ENCODE measurements around the gene DTX4. TPM values are rescaled to one million over a fixed set of nuclear protein-coding genes. Genes with fewer than 3 reads are reported as not detected.

The DTX4 gene
- total and polyA plus RNA-seq, 2 of the 4 experiments (the other 2 are of a cell fraction), result 2.7 to 3.0 TPM

DNA sequence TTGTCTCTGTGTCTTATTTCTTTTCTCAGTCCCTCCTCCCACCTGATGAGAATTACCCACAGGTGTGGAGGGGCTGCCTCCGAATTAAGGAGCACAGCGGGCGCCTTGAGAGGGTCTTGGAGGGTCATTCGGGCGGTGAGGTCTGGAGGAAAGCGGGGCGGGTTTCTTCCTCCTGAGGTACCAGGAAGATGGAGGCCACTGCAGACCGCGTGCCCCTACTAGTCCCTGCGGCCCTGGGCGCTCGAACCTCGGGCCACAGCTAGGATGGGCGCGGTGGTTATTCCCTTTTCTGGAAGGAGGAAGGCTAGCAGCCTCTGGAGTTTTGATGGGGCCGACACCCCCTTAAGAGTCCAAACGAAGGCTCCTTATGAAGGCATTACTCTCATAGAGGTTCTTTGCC, 34.7 kb upstream of the DTX4 start:
- H3K18ac ChIP-seq (ENCODE audit: low read depth, low read length), result no peak overlapping the region
- no peaks in the 10 kb centered on the region for H3K9me3 ChIP-seq (ENCODE audit: control insufficient read depth, insufficient read depth, low read length)
- ChIA-PET POLR2A (ENCODE audit: unreplicated experiment) (no interaction called here), CTCF (no interaction called here)
- intact Hi-C loops (cut with micrococcal nuclease), result loop anchor here (5.0 kb wide), 1 partner anchor 485 kb away; no protein-coding TSS in a partner anchor
- no peaks in the 10 kb centered on the region for H4K20me1 ChIP-seq (ENCODE audit: insufficient read depth, low read length)
- H3K36me3 ChIP-seq (ENCODE audit: control insufficient read depth, insufficient read depth, low read length), result peaks cover 5% of the 10 kb centered on the region
- no peak overlapping the region for H4K91ac ChIP-seq (ENCODE audit: insufficient read depth, low read depth, low read length)
- no peak overlapping the region for H4K8ac ChIP-seq (ENCODE audit: low read depth in 2 of 2, low read length in 2 of 2)
- no peak overlapping the region for H2BK20ac ChIP-seq (ENCODE audit: low read depth, low read length)
- DNase-seq (no peak), ATAC-seq (ENCODE audit: low read depth) (no peak)
- no peak overlapping the region for H3K4me2 ChIP-seq (ENCODE audit: low read depth, low read length)
- WGBS, 2 experiments (ENCODE audit: extremely low coverage in 2 of 2, insufficient read length in 1 of 2), result 100% methylated on average over 2 of the region's 17 CpGs; no CpG with 5 or more reads in 1 of the 2 experiments
- no peak overlapping the region for H4K5ac ChIP-seq (ENCODE audit: low read depth, low read length)
- H2AFZ ChIP-seq (replicated peaks; ENCODE audit: low read length, poor library complexity), result no peak overlapping the region
- no peak overlapping the region for H3K9ac ChIP-seq (ENCODE audit: low read depth, low read length)
- H3K9me1 ChIP-seq (ENCODE audit: insufficient read depth, low read length), result no peaks in the 10 kb centered on the region
- in situ Hi-C loops (cut with MboI; ENCODE audit: low sequenced_read_pairs), result loop anchor here (5.0 kb wide), 1 partner anchor 80 kb away; no protein-coding TSS in a partner anchor
- no peak overlapping the region for H2BK5ac ChIP-seq (ENCODE audit: low read depth, low read length, poor library complexity, severe bottlenecking)
- H3K4me1 ChIP-seq (ENCODE audit: control insufficient read depth, insufficient read depth, low read length), result no peaks in the 10 kb centered on the region
- peaks cover 0 to 8% of the 10 kb centered on the region in 2 experiments; a peak in 2 of 4 replicates for H3K79me1 ChIP-seq (ENCODE audit: low read depth in 1 of 2, low read length in 2 of 2)
- no peak overlapping the region for H3K23ac ChIP-seq (ENCODE audit: low read depth, low read length)
- H3K27ac ChIP-seq (ENCODE audit: insufficient read depth, low read length), result no peak overlapping the region
- TF ChIP-seq RCOR1 (IDR thresholded peaks at IDR 0.05; ENCODE audit: insufficient replicate concordance, low read length) (no peak), POLR2A (IDR thresholded peaks at IDR 0.05; ENCODE audit: low read depth, low read length) (no peak), BHLHE40 (IDR thresholded peaks at IDR 0.05; ENCODE audit: low read depth, low read length) (no peak), RFX5 (IDR thresholded peaks at IDR 0.05; ENCODE audit: low read depth, low read length) (no peak), RAD21 (IDR thresholded peaks at IDR 0.05; ENCODE audit: low read length) (no peak), SMC3 (IDR thresholded peaks at IDR 0.05; ENCODE audit: low read depth, low read length) (no peak), CTCF (conservative IDR thresholded peaks at IDR 0.05; ENCODE audit: low read depth, low read length) (no peak), CHD1 (IDR thresholded peaks at IDR 0.05; ENCODE audit: low read depth, low read length) (no peak), CEBPB (IDR thresholded peaks at IDR 0.05; ENCODE audit: low read depth, low read length) (no peak), MXI1 (IDR thresholded peaks at IDR 0.05; ENCODE audit: borderline replicate concordance, low read depth, low read length) (no peak), MAZ (IDR thresholded peaks at IDR 0.05; ENCODE audit: borderline replicate concordance, low read depth, low read length) (no peak)
- TF ChIP-seq, protein P1, sequence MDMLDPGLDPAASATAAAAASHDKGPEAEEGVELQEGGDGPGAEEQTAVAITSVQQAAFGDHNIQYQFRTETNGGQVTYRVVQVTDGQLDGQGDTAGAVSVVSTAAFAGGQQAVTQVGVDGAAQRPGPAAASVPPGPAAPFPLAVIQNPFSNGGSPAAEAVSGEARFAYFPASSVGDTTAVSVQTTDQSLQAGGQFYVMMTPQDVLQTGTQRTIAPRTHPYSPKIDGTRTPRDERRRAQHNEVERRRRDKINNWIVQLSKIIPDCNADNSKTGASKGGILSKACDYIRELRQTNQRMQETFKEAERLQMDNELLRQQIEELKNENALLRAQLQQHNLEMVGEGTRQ (IDR thresholded peaks at IDR 0.05; ENCODE audit: low read depth, low read length), result no peak
- H3K27me3 ChIP-seq (ENCODE audit: control insufficient read depth, insufficient read depth, low read length), result no peaks in the 10 kb centered on the region
- no peak overlapping the region for H3K56ac ChIP-seq (ENCODE audit: extremely low read depth, insufficient read depth, low read length)
- no peak overlapping the region for H3K4me3 ChIP-seq (ENCODE audit: insufficient read depth, low read depth, low read length)
- no peak overlapping the region for H3K14ac ChIP-seq (replicated peaks; ENCODE audit: low read depth, low read length)
- dilution Hi-C loops (cut with HindIII; ENCODE audit: low sequenced_read_pairs, unreplicated experiment), result no loop called here
- no TSS peak for BruUV-seq (replicated peaks)
- H2AK9ac ChIP-seq (replicated peaks; ENCODE audit: low read depth, low read length, poor library complexity), result no peak overlapping the region
- no peak overlapping the region for H3K4ac ChIP-seq (ENCODE audit: low read depth, low read length)
- H2BK120ac ChIP-seq (ENCODE audit: low read depth, low read length), result no peak overlapping the region
- H2BK15ac ChIP-seq (ENCODE audit: low read depth, low read length), result no peak overlapping the region
- no peak overlapping the region for H2AK5ac ChIP-seq (ENCODE audit: low read depth, low read length)
